ENCODE measurements around the gene RBM6. TPM values are rescaled to one million over a fixed set of nuclear protein-coding genes. Genes with fewer than 3 reads are reported as not detected.

RBM6 gene
- total and polyA plus RNA-seq, 9 of the 15 experiments (the other 6 are each of a cell fraction or from before 2014, with no cell fraction given), result 19.9 to 82.2 (median 57.8) TPM

GRCh38 chr3:50124800-50125178 is 184.8 kb downstream of the RBM6 start (continued):
- no peak for TF ChIP-seq HES1 (IDR thresholded peaks at IDR 0.05; ENCODE audit: low read depth)
- TF ChIP-seq ZNF707 (CRISPR knock-in tag; conservative IDR thresholded peaks at IDR 0.05), result no peak
- TF ChIP-seq HMG20B (CRISPR knock-in tag; IDR thresholded peaks at IDR 0.05), result no peak
- no peak for TF ChIP-seq ETS2 (tag; IDR thresholded peaks at IDR 0.05; ENCODE audit: borderline replicate concordance, poor library complexity, severe bottlenecking)
- no peak for TF ChIP-seq L3MBTL2 (IDR thresholded peaks at IDR 0.05)
- no peak for TF ChIP-seq PCBP1 (IDR thresholded peaks at IDR 0.05; ENCODE audit: low read depth, low read length, poor library complexity, severe bottlenecking)

- Histone ChIP-seq H3K27me3 (ENCODE audit: control insufficient read depth in 2 of 2, insufficient read depth in 2 of 2, low read length in 2 of 2) (peaks cover 0 to 7% of the 10 kb centered on the region in 2 experiments; a peak in 1 of 5 replicates), H3K4me2 (ENCODE audit: insufficient read depth, low read length) (no peak overlapping the region), H3K36me3 (ENCODE audit: control insufficient read depth, insufficient read depth, low read length) (peaks cover 3% of the 10 kb centered on the region; the same call in 1 of the 3 replicates), H3K9me1 (ENCODE audit: control insufficient read depth, insufficient read depth, low read length) (no peaks in the 10 kb centered on the region), H3K9ac (ENCODE audit: insufficient read depth in 1 of 2, low read depth in 2 of 2, low read length in 2 of 2) (no peak overlapping the region), H3K4me3 (no peak overlapping the region), H2AFZ (ENCODE audit: low read depth, low read length) (no peak overlapping the region), H3K79me2 (ENCODE audit: control insufficient read depth, insufficient read depth, low read length) (no peaks in the 10 kb centered on the region), H4K20me1 (replicated peaks; ENCODE audit: control insufficient read depth, insufficient read depth, low read length) (peaks cover 6% of the 10 kb centered on the region), H3K4me1 (replicated peaks in 1 of 2; ENCODE audit: control insufficient read depth in 2 of 2, insufficient read depth in 2 of 2, low read length in 2 of 2) (peaks cover 0 to 17% of the 10 kb centered on the region in 2 experiments; a peak in 2 of 5 replicates), H3K9me3 (replicated peaks; ENCODE audit: control insufficient read depth, insufficient read depth, low read depth, low read length) (no peaks in the 10 kb centered on the region), H3K27ac (ENCODE audit: extremely low read depth, low read depth, low read length) (no peak overlapping the region)
- DNase-seq (ENCODE audit: extremely low read depth in 1 of 4, low spot score in 3 of 4), result no peak
- ChIA-PET CTCF (ENCODE audit: low intra/inter-chr PET ratio) (no interaction called here), POLR2A (interaction anchor here (1.8 to 2.2 kb wide), 2 partner anchors 8 to 11 kb away, joined by 6 to 10 read pairs; no protein-coding TSS in a partner anchor)
- in situ Hi-C loops (cut with MboI), result no loop called here
- no peak for ATAC-seq
- FAIRE-seq, result no peak
- intact Hi-C loops (cut with micrococcal nuclease), result no loop called here
- no TSS peak for BruUV-seq (replicated peaks)
- WGBS (ENCODE audit: insufficient coverage, low coverage, missing lambda C conversion rate), result 18% methylated on average over 4 of the region's 9 CpGs
- TF ChIP-seq E2F4 (CRISPR knock-in tag; IDR thresholded peaks at IDR 0.05; ENCODE audit: low read depth) (no peak), SREBF2 (CRISPR knock-in tag; IDR thresholded peaks at IDR 0.05) (no peak), ZFP30 (CRISPR knock-in tag; IDR thresholded peaks at IDR 0.05; ENCODE audit: borderline replicate concordance) (no peak), ZEB2 (IDR thresholded peaks at IDR 0.05) (no peak), ATF4 (CRISPR knock-in tag; IDR thresholded peaks at IDR 0.05) (no peak), ZNF146 (CRISPR knock-in tag; IDR thresholded peaks at IDR 0.05; ENCODE audit: unreplicated experiment) (no peak)
These were observed 185.8 kb downstream of the RBM6 start for GRCh38 chr3:50125541-50126286.
